Fibroblast of mammary gland (primary cell): Measurements from ENCODE around the gene ZNF473.

Experiments
- DNase-seq: peaks from one replicate; pipeline ENCODE4 v3.0.0-alpha.2; 2010; ENCODE audit warnings: low read depth
- H3K4me3 ChIP-seq: 2 replicates; pipeline ENCODE4 v1.5.1; 2011; ENCODE audit warnings: low read depth, mild to moderate bottlenecking, low read length, moderate library complexity; ENCODE audit not compliant: control insufficient read depth
- TF ChIP-seq, protein P1 (sequence below): conservative IDR thresholded peaks from 2 replicates; pipeline ENCODE4 v1.5.1; 2011; ENCODE audit warnings: low read depth, low read length, inconsistent platforms; ENCODE audit not compliant: control insufficient read depth, insufficient read depth

The ZNF473 gene

GRCh38 chr19:49988433-49988832 lies 37.4 kb upstream of the ZNF473 start:
- no peak overlapping the region for H3K4me3 ChIP-seq
- TF ChIP-seq, protein P1, sequence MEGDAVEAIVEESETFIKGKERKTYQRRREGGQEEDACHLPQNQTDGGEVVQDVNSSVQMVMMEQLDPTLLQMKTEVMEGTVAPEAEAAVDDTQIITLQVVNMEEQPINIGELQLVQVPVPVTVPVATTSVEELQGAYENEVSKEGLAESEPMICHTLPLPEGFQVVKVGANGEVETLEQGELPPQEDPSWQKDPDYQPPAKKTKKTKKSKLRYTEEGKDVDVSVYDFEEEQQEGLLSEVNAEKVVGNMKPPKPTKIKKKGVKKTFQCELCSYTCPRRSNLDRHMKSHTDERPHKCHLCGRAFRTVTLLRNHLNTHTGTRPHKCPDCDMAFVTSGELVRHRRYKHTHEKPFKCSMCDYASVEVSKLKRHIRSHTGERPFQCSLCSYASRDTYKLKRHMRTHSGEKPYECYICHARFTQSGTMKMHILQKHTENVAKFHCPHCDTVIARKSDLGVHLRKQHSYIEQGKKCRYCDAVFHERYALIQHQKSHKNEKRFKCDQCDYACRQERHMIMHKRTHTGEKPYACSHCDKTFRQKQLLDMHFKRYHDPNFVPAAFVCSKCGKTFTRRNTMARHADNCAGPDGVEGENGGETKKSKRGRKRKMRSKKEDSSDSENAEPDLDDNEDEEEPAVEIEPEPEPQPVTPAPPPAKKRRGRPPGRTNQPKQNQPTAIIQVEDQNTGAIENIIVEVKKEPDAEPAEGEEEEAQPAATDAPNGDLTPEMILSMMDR, result no peak
- DNase-seq, result peak; percentile 75

DNA sequence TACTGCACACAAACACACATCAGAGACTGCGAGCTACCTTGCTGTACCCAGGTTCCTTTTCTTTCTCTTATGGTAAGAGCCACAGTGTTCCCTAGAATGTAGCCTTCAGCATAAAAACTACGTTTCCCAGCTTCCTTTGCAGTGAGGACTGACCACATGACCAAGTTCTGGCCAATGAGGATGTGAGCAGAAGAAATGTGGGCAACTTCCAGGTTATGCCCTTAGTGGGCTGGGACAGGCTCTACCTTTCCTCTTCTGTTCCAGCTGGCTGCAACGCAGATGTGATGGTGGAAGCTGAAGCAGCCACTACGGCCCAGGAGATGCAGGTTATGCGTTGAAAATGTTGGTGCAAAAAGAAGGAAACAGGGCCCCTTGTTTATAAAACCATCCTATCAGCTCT lies 28.1 kb upstream of the ZNF473 start:
- TF ChIP-seq, protein P1, result no peak
- no peak overlapping the region for H3K4me3 ChIP-seq
- DNase-seq, result peak; percentile 30

DNA sequence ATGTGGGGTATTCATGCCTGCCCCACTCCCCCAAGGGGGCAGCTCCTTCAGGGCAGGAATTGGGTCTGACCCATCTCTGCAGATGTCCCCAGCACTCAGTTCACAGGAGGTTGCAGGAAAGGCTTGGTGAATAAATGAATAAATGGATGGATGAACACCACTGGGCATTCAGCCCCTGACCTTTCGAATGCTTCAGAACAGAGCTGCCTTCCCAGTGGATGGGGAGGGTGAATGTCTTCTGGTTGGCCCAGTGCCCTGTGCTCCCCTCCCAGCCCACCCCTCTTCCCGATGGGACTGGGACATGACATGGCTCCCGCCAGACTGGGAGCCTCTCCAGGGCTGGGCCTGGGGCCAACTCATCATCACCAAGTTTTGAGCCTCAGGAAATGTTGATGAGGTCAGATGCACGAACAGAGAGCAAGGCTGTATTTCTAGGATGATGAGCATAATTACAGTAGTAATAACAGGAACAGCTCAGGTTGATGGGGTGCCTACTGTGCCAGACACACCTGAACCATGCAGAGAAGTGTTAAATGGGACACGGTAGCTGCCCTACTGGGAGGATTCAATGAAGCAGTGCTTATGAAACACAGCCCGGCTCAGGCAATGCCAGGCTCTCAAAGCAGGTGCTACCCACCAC lies 26.3 kb upstream of the ZNF473 start:
- no peak overlapping the region for H3K4me3 ChIP-seq
- TF ChIP-seq, protein P1, result no peak
- DNase-seq, result no peak

GRCh38 chr19:50000038-50000840 lies 25.6 kb upstream of the ZNF473 start:
- H3K4me3 ChIP-seq, result no peak overlapping the region
- TF ChIP-seq, protein P1, result no peak
- no peak for DNase-seq

DNA sequence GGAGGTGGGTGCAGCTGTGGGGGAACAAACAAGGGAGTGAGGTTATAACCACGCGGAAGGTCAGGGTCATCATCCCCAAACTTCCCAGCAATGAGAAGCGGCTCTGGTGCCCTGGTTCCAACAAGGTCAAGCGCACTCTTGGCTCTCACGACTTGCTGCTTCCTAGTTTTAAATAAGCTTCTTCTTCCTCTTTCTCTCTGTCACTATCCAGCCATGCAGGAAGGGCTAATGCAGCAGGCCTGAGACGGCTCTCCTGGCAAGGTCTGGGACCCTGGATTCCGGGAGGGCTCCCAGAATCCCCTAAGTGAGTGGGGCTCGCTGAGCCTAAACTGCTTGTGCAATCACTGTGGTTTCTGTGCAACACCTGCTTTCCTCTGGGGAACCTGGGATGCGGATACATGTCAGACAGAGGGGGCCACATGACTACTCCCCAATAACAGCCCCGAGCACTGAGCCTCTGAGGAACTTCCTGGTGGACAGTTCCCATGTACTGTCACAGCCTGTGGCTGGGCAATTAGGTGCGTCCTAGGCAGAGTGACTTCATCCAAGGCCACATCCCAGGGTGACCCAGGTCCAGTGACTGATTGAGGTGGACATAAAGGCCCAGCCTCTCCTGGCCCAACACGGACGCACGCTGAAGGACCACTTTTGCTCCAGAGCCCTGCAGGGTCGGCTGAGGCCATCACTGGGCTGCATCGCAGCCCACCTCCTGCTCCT lies 24.8 kb upstream of the ZNF473 start:
- no peak for DNase-seq
- TF ChIP-seq, protein P1, result no peak

GRCh38 chr19:50001775-50002174 lies 24.0 kb upstream of the ZNF473 start:
- DNase-seq, result no peak
- H3K4me3 ChIP-seq, result no peak overlapping the region
- TF ChIP-seq, protein P1, result no peak

More for the DNA sequence above, 24.8 kb upstream of the ZNF473 start:
- H3K4me3 ChIP-seq, result no peak overlapping the region
